GM21447 (cell line): ENCODE results near the gene AGAP1.

ENCODE experiments used
- ATAC-seq: cut with Tn5 transposase; IDR thresholded peaks from one replicate; pipeline ENCODE4 v1.9.1; 2021; ENCODE audit not compliant: unreplicated experiment

Gene AGAP1

DNA sequence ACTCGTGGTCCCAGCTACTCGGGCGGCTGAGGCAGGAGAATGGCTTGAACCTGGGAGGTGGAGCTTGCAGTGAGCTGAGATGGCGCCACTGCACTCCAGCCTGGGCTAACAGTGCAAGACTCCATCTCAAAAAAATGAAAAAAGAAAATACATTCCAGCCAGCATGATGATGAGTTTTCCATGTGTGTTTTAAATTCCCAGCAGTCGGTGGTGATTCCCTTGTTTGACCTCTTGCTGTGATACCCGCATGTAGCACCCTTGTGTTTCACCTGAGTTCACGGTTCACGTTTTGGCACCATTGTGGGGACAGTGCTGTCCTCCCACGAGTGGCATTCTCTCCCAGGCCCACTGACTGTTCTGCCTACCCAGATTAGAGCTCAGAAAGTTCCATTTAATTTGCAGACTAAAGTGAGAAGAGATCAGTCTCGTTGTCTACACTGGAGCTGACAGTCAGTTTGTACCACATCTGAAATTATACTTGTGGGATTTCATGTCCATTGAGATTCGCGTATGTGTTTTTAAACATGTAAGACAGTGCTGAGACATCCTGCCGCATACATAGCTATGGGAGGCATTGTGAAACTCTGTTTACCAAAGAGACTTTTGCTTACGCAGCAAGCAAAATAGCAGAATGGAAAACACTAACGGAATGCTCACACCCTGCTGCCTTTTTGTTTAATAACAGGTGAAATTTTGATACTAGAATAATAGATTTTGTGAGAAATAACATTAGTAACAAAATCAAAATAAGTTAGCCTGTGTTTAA, 517.3 kb downstream of the AGAP1 start:
- ATAC-seq: no peak

DNA sequence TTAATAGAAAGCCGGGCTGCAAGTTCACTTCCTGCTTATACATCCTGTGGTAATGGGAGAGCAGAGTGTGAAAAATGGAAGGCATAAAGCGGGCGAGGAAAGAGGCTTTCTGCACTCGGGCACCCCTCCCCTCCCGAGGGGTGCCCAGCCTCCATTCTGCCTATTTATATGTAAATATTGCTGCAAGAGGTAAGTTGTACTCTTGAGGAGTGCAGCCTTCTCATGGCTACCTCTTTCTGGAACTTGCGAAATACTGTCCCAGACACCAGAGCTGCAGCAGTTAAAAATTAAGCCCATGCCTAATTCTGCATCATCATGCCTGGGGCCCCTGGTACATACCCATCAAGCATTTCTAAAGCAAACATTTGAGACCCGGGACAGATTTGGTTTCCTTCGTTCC, 518.3 kb downstream of the AGAP1 start:
- ATAC-seq: no peak

DNA sequence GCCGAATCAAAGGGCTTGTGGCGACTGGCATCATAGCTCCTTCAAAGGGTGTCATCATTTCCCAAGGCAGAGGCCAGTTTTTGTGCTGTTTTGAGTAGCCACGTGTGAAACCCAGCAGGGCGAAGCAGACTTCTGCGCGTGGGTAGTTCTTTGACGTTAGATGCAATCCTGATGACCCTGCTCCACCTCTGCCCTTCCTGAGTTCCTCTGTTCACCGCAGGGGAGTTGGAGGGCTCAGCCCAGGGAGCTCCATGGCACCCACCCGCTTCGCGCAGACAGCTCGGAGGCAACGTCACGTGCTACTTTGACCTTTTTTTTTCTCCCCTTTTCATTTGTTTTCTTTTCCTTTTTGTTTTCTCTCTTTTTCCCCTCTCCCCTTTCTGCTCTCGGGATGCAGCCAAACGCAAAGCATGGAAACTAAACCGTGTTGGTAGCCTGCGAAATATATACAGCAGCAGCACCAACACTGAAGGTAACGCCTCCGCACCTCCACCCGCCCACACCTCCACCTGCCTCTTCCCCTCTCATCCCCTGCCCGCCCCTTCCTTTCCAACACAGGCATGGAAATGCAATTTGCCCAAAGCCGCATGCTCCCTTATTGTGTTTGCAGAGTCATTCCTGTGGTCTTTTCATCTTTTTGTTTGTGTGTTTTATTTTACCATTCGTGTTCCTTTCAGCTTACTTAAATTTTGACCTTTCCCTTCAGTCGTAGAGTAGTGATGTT, 520.7 kb downstream of the AGAP1 start:
- ATAC-seq: no peak

DNA sequence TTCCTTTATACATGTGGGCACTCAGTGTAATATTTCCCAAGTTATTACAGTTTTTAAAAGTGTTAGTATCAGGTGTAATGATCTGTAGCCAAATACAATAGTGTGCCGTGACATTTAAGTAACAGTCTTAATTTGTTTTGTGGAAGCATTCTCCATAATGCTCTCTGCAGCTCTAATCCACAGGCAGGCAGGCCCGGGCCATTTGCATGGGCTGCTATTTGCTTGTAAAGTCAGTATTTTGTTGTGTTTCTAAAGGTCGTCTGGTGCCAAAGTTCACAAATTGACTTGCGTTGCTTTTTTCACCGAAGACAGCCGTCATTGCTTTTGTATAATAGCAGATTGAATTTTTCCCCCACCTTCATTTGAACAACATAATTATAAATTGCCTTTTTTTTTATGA, 521.3 kb downstream of the AGAP1 start:
- no peak for ATAC-seq

DNA sequence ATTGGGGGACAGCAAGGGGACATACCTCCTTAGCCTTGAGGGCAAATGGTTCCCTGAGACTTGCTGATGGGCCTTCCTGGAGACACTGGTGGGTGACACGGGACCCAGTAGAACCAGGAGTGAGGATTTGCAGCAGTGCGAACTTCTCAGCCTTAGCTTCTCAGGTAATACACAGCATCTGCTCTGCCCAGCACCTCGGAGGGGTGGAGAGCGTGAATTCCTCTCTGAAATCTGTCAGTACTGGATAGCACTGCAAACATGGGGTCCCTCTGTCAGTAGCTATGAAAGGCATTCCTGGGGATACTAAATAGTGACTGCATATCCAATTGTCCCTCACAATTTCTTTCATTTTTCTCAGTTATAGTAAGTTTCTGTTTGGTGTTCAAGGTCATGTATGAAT, 522.7 kb downstream of the AGAP1 start:
- ATAC-seq: no peak

DNA sequence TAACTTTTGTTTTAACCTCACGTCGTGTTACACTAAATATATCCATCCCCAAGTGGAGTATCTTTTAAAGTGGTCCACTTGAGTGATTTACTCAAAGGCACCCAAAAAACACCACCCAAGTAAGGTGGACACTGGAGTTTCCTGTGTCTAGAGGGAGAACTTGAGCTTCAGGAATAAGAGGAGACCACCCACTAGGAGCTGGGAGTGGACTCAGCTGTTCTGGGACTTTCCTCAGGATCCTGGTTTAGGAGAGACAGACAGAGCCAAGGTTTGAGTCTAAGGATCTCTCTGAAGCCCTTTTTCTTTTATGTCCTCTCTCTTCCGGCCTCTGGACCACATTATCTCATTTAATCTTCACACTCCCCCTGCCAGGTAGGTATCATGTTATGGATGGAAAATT, 523.6 kb downstream of the AGAP1 start:
- no peak for ATAC-seq

DNA sequence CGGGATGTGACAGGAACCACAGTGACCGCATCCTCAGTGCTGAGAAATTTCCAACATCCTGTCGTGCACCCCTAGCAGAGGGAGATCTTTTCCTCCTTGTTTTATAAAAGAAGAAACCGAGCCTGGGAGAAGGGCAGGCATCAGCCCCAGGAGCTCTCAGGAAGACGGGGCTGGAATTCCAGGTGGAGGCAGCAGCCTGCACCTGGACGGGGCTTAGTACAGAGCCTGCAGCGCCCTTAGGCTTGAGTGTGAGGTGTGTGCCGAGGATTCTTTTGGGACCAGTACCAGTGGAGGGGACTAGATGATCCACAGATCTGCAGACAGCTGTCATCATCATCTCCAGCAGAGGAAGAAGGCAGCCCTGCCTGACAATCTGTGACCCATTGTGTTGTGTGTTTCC, 525.6 kb downstream of the AGAP1 start:
- ATAC-seq: no peak

DNA sequence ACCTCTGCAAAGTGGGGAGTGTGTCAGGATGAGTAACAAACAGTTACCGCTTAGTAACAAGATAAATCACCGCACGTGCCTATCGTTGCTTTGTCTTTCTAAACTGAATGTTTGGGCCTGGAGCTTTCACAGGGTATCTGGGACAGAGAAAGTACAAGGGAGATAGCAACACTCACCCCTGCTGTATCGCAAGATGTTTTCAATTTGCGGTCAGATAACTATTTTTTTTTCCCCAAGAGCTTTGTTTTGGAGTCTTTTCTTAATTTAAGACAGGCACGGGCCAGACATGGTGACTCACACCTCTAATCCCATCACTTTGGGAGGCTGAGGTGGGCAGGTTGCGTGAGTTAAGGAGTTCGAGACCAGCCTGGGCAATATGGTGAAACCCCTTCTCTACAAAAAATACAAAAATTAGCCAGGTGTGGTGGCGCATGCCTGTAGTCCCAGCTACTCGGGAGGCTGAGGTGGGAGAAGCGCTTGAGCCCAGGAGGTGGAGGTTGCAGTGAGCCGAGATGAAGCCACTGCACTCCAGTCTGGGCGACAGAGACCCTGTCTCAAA, 527.7 kb downstream of the AGAP1 start:
- ATAC-seq: no peak

DNA sequence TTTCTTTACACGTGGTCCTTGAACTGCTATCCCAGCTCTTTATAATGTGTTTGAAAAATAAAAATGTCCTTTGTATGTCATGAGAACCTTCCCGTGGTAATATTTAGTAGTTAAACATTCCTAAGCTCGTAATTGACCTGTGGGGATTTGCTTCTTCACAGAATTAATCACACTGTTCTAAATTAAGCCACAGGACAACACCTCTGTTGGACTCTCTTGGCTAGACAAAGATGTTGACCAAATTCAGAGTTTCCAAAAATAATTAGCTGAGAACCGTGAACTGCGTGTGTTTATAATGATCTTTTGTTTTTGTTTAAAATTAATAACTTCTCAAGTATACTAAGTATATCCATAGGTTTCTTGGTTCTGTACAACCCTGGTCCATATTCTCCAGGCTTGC, 528.3 kb downstream of the AGAP1 start:
- no peak for ATAC-seq

DNA sequence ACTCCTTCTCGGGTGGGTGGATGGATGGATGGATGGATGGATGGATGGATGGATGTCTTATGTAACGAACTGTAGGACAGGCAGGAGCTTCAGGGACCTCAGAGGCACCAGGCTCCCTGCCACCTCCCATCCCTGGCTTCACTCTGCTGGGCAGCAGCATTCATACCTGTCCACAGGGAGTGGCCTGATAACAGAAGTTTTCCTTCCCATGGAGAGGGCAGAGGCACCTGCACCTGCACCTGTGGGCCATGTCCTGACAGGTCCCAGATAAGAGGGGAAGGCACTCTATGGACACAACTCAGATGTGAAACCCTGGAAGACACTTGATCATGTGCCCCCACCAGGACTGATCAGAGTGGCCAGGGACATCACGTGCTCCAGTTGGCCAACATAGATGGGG, 532.0 kb downstream of the AGAP1 start:
- no peak for ATAC-seq

DNA sequence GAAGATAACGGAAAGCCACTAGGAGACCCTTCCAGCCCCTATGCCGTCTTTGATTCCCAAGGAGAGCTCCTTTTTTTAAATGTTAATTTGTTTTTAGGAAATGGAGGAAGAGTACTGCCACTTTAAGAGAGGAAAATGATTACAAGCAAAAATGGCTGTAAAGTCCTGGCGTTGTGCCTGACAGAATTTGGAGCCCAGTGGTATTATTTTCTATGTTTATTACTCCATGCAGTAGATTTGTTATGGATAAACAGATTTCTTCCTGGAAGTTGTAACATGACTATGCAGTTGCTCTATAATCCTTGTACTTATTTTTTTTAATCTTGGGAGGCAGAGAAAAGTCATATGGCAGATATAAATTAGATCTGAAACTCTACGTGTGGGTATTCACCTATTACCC, 533.0 kb downstream of the AGAP1 start:
- no peak for ATAC-seq

DNA sequence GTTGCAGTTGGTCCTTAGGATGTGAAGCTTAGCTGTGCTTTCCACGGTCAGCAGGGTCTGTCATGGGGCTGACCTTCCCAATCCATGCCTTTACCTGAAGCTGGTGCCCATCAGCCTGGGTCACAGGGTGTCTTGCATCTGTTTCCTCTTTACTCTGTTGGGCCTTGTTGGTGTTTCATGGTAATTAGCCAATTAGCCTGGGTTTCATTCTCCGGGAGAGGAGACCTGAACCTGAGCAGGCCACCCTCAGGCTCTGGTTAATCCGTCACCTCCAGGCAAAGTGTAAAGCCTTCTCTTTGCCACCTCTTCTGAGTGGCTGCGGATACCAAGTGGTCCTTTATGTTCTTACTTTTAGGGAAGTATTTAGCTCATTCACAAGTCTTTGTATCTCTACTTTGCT, 534.2 kb downstream of the AGAP1 start:
- no peak for ATAC-seq

DNA sequence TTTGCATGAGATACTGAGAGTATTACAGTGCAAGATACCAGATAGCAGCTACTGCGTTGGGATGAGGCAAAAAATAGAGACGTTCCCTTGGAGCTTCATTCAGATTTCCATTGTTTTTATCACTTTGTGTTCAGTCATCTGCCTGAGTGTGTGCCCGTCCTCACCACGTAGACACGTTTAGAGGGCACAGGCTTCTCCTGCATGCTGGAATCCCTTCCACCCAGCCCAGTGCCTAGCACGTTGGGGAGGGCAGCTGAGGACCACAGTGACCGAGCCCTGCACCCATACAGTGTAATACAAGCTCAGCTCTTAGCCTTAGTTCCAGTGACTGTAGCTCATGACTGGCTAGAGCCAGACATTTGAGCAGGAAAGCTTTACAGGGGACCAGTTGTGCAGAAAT, 539.6 kb downstream of the AGAP1 start:
- no peak for ATAC-seq

DNA sequence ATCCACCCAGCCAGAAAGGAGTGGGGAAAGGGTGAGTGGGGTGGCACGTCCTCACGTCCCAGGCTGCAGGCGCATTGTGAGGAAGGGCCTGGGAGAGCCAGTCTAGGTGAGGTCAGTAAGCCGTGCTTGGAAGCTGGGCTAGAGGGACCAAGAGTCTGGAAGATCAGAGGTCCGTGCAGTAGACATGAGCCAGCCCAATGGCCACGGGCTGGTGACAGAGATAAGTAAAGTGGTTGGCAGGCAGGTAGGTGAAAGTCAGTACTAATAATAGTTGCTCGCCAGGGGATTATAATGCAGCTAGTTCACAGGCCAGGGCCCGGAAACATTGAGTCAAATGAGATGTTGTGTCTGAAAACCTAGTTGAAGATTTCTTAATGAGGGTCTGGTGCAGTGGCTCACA, 541.1 kb downstream of the AGAP1 start:
- no peak for ATAC-seq

DNA sequence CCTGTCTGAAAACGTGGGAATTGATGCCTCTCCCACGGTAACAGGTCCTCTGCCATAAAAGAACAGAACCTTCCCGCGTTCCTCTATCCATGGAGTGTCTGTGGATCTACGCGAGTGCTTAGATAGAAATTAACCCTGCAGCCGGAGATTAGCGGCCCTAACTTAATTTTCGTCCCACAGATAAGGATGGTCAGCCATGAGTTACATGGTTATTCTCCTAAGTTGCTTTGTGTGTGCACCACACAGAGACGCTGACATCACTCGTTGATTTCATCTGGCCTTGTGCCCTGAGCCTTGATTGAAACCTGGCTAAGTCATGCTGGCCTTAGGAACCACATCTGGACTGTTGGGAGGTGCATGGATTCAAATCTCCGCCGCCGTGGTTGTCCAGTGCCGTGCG, 542.2 kb downstream of the AGAP1 start:
- ATAC-seq: no peak

DNA sequence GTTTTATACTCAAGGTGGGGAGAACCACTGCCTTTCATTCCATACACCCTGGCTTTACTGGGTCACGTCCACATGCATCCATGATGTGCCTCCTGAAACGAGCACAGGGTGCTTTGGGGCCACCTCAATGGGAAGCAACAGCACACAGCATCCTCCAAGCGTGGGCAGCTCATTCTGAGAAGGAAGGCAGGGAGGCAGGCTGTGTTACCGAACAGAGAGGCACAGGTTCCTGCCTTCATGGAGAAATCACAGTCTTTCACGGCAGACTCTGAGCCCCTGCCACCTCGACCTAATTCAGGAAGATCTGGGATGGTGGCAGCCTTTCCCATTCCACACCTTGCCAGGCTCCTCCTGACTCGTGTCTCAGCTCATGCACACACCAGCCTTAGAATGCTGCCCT, 544.3 kb downstream of the AGAP1 start:
- ATAC-seq: no peak

DNA sequence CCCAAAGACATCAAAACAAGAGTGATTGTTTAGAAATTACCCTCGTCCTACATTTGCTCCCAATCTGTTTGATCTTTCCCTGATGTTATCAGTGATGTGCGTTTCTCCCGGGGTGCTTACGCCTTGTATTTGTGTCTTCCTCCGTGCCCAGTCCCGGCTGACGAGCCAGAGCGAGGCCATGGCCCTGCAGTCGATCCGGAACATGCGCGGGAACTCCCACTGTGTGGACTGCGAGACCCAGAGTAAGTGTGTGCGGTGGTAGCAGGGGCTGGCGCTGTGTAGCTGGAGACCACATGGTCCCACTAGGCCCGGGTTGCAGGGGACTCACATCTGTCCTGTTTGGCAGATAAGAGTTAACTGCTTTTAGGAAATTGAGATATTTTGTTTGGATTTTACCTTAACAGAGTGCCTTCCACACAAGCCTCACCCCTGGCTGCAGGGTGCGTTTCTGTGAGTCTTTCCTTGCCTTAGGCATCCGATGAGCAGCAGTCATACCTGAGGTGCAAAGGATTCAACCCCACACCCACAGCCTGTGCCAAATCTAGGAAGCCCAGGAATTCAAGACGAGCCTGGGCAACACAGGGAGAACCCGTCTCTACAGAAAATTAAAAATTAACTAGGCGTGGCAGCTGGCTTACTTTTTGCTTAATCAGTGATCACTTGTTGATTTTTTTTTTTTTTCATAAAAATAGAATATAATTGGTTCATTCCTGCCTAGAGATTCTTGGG, 546.9 kb downstream of the AGAP1 start:
- ATAC-seq: no peak

DNA sequence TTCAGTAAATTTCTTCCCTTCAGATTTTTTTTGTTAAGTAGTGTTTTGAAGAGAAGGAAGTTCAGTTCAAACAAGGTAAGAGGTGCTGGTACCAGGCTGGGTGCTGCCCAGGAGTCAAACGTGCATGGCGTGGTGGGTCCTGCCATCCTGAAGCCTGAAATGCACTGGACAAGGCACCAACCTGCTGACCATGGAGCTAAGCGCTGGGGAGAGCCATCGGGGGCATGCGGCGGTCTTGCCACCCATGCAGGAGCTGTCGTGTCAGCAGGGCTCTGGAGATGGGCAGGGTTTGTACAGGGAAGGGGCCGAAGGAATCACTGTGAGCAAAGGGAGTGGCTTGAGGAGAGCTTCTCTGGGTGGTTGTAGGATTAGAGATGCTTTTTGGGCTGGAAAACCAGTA, 547.8 kb downstream of the AGAP1 start:
- ATAC-seq: no peak

DNA sequence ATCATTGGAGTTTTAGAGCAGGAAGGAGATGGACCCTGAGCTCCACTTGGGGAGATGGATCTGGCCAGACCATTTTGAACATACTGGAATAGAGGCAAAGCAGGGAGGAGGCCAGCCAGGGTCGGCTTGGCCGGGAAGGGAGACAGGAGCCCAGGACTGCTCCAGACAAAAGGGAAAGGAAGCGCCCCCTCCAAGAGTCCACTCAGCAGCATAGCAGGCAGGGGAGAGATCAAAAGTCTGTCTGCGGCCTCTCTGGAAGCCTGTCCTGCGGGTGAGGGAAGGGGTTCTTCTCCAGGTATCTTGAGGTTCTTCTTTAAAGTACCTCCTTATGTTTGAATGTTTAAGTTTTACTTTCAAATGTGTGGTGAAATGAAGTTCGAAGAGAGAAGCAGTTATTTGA, 548.2 kb downstream of the AGAP1 start:
- ATAC-seq: no peak

DNA sequence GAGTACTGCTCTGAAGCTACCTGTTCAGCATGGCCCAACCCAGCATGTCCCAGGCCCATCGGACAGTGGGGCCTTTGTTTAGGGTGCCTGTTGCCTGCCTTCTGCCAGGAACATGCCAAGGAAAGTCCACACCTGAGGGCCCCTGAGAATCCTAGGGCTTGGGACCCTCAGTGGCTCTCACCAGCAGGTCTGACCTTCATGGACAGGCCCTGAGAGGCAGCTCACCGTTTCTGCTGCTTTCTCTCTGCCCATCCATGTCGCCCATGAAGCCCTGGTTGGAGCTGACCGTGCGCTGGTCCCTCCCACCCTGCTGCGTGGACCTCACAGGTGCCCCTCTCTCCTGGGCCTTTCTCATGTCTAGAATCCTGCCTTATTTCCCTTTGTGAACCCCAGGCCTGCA, 550.3 kb downstream of the AGAP1 start:
- no peak for ATAC-seq

DNA sequence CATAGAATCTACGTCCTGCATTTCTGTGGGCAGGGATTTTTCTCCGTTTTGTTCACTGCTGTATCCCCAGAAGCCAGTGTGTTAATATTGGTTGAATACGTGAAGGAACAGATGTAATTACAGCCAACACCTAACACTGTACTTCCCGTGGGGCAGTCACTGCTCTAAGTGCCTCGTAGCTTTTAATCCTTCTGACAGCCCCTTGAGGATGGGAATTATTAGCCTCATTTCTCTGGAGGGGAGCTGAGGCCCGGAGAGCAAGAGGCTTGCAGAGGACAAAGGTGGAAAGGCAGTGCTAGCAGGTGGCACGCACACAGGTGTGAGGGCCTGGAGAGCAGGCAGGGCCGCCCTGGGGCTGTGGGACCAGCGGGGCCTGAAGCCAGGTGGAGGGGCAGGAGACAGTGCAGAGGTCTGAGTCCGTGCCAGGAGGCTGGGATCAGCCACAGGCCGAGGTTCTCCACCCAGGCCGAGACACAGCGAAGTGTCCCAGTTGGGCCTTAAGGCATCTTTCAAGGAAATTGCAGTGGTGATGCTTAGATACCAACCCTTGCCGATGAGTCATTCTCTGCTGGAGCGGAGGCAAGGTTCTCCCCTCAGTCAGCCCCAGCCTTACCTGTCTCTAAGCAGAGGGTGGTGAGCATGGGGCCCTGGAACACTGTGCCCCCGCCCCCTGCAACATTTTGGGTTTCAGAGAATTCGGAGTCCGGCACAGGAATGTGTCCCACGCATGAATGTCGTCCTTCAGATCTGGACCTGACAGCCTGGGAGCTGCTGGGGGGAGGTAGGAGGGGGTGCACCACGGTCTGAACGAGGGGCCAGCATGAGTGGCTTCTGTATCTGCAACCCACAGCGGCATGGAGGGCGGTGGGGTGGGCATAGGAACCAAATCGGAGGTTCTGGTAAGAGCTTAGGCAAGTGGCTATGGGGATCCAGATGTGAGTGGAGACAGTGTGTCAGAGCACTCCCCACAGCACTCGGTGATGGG, 551.7 kb downstream of the AGAP1 start:
- ATAC-seq: no peak
